Hematopoietic multipotent progenitor cell treated with erythropoietin and hydrocortisone succinate and interleukin-3 and kit ligand, for 8 days (in vitro differentiated cells): Measurements from ENCODE around the gene LRRC40.
"Not testable (repeated sequence)": the region's sequence is repeated elsewhere in the genome, so short reads cannot be mapped to it uniquely, and the experiment has no call there.

Experiments used
- DNase-seq: peaks from one replicate; pipeline ENCODE4 v3.0.0-alpha.2; 2015

The LRRC40 gene

GRCh38 chr1:70200065-70200464, 5.3 kb downstream of the LRRC40 start:
- no peak for DNase-seq

DNA sequence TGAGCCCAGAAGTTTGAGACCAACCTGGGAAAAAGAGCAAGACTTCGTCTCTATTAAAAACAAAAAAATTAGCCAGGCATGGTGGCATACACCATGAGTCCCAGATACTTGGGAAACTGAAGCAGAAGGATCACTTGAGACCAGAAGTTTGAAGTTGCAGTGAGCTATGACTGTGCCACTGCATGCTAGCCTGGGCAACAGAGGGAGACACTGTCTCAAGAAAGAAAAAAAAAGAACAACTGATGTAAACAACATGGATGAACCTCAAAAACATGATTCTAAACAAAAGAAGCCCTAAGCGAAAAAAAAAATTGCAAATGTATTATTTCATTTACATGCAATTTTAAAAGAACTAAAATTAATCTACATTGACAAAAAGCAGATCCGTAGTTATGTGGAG, 9.0 kb downstream of the LRRC40 start:
- peak; percentile 18 for DNase-seq

DNA sequence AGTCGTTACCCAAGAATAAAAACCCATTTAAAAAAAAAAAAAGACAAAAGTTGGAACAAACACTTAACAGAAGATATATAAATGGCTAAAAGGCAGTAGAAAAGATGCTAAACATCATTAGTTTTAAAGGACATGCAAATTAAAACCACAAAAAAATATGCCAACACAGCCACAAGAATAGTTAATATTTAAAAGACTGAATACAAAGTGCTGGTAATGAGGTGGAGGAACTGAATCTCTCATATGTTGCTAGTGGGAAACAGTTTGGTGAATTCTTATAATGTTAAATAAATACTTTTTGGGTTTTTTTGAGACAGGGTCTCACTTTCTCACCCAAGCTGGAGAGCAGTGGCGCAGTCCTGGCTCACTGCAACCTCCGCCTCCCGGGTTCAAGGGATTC, 10.0 kb downstream of the LRRC40 start:
- no peak for DNase-seq

DNA sequence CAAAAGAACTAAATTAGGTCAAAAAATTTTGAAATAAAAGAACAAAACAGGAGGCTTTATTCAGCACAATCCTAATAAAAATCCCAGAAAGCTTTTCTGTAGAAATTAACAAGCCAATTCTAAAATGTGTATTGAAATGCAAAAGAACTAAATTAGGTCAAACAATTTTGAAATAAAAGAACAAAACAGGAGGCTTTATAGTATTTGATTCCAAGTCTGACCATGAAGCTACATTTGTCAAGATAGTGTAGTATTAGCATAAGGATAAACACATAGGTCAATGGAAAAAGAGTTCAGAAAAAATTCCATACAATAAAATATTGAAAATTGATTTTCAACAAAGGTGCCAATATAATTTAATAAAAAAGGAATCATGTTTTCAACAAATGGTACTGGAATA, 10.8 kb downstream of the LRRC40 start:
- no peak for DNase-seq

DNA sequence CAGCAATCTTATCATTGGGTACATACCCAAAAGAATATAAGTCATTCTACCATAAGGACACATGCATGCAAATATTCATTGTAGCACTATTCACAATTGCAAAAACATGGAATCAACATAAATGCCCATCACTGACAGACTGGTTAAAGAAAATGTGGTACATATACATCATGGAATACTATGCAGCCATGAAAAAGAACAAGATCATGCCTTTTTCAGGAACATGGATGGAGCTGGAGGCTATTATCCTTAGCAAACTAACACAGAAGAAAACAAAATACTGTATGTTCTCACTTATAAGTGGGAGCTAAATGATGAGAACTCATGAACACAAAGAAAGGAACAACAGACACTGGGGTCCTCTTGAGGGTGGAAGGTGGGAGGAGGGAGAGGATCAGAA, 12.9 kb downstream of the LRRC40 start:
- DNase-seq = not testable (repeated sequence)

DNA sequence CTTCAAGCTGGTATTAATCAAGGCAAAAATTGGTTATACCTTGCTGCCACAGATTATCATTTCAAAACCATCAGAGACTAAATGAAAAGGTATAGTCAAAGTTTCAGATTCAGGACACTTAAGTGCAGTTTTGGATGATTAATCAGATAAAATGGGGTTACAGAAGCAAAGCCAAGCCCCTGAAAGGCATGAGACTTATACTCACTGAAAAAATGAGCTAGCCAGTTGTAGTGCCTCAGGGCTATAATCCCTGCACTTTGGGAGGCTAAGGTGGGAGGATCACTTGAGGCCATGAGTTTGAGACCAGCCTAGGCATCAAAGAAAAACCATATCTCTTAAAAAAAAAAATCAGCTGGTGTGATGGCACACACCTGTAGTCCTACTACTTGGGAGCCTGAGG, 15.2 kb downstream of the LRRC40 start:
- DNase-seq = no peak

DNA sequence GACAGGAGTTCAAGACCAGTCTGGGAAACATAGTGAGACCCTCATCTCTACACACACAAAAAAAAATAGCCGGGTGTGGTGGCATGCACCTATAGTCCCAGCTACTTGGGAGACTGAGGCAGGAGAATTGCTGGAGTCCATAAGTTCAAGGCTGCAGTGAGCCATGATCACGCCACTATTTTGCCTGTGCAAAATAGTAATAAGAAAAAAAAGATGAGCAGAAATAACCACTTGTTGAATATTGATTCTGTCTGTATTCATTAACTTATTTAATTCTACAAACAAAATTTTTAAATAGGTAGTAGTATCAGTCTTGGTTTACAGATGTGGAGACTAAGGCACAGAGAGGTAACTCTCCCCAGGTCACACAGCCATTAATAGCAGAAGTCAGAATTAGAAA, 16.9 kb downstream of the LRRC40 start:
- no peak for DNase-seq

DNA sequence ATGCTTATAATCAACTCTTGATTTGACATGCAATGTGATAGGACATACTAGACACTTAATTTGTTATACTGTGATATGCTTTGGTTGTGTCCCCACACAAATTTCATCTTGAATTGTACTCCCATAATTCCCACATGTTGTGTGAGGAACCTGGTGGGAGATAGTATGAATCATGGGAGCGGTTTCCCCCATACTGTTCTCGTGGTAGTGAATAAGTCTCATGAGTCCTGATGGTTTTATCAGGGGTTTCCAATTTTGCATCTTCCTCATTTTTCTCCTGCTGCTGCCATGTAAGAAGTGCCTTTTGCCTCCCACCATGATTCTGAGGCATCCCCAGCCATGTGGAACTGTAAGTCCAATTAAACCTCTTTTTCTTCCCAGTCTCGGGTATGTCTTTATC, 20.2 kb downstream of the LRRC40 start:
- DNase-seq = not testable (repeated sequence)

GRCh38 chr1:70171512-70171911, 33.9 kb downstream of the LRRC40 start:
- no peak for DNase-seq

GRCh38 chr1:70169018-70169839, 36.1 kb downstream of the LRRC40 start:
- no peak for DNase-seq

- DNase-seq = no peak
Measured at GRCh38 chr1:70168283-70168682, 37.1 kb downstream of the LRRC40 start.

DNA sequence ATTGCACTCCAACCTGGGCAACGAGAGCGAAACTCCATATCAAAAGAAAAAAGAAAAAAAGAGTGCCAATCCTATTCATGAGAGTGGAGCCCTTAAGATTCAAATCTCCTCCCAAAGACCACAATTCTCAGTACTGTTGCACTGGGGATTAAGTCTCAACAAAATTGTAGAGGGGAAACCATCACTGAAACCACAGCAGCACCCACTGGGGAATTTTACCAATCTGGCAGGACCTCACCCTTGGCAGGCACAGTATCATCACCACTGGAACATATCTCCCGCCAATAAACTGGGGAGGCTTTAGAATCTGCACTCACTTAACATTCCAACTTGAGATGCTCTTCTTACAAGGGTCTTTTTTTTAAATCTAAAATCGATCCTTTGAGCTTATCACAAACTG, 41.0 kb downstream of the LRRC40 start:
- no peak for DNase-seq

- DNase-seq = peak; percentile 48
Measured at GRCh38 chr1:70156529-70157120, 48.8 kb downstream of the LRRC40 start.

DNA sequence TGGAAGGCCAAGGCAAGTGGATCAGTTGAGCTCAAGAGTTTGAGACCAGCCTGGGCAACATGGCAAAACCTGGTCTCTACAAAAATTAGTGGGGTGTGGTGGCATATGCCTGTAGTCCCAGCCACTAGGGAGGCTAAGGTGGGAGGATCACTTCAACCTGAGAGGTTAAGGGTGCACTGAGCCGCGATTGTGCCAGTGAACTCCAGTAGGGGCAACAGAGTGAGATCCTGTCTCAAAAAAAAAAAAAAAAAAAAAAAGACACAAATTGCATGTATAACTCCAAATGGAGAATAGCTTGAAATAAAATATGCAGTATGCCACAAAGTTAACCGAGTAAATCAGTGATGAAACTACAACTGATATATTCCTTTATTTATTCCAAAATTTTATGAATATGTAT, 51.6 kb downstream of the LRRC40 start:
- DNase-seq = no peak

DNA sequence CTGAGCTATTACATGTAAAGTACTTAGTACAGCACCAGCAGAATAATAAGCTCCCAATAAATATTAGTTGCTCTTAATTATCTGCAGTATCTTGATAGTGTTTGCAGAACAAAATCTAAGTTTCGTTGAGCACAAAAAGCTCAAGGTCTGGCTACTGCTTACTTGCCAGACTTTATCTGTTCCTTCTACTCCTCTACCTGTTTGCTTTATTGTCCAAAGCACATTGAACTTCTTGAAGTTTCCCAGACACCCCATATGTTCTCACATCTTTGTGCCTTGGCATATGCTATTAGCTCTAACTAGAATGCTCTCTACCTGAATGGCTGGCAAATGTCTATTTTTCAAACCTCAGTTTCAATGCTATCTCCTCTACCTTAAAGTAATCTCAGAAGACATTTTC, 54.9 kb downstream of the LRRC40 start:
- DNase-seq = no peak

- DNase-seq = no peak
Measured at GRCh38 chr1:70146488-70146887, 58.9 kb downstream of the LRRC40 start.

- DNase-seq = no peak
Measured at GRCh38 chr1:70143048-70143659, 62.2 kb downstream of the LRRC40 start.

- no peak for DNase-seq
Measured at GRCh38 chr1:70142075-70142474, 63.3 kb downstream of the LRRC40 start.

DNA sequence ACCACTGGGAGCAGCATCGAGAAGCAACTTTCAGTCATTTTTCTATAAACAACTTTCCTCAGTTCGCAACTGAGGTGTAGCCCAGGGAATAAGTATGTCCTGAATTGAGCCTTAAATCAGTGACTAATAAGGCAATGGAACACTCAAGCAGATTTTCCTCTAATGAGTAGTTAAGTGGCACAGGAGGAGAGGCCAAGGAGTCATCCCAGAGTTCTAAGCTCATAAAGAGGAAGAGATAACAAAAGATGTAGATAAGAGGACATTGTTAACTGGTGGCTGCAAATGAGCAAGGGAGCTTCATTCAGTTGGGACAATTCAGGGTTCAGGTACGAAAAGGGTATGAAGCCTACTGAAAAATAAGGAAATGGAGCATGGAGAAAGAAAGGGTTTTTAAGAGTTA, 64.5 kb downstream of the LRRC40 start:
- DNase-seq = no peak

GRCh38 chr1:70140343-70140742, 65.0 kb downstream of the LRRC40 start:
- DNase-seq = no peak

- no peak for DNase-seq
Measured at GRCh38 chr1:70134148-70134547, 71.2 kb downstream of the LRRC40 start.

DNA sequence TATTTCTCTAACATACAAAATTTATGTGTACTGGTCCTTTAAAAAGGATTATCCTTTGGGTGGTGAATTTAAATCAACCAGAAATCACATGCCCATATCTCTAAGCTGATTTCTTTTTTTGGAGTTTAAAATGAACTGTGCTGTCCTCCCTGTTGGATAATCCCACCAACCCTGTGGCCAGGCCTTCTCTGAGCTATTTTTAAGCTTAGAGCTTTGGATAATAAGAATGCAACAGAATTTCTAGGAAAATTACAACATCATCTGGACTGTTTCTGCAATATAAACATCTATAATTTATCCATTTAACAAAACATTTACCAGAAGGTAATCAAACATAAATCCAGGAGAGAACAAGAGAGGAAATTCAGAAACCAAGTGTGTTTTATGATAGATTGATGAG, 88.3 kb downstream of the LRRC40 start:
- DNase-seq = no peak

GRCh38 chr1:70115315-70115714, 90.1 kb downstream of the LRRC40 start:
- no peak for DNase-seq

- peak; percentile 7 for DNase-seq
Measured at GRCh38 chr1:70112838-70113237, 92.5 kb downstream of the LRRC40 start.
